ENCODE data around the gene SPDEF.

DNA sequence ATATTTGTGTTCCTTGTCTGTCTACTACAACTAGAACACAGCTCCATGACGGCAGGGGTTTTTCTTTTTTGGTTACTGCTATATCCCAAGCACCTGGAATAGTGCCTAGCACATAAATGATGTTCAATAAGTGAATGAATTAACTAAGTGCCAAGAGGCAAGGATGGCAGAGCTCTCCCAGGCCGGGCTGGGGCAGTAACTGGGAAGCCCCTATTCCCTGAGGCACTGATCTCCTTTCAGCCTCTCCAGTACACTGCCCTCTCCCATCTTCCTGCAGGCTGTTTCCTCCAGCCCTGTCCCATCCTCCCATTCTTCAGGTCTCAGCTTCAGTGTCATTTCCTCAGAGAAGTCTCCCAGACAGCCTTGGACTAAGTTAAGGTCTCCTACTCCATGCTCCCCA, 29.0 kb upstream of the SPDEF start:
- TF ChIP-seq, protein P1, sequence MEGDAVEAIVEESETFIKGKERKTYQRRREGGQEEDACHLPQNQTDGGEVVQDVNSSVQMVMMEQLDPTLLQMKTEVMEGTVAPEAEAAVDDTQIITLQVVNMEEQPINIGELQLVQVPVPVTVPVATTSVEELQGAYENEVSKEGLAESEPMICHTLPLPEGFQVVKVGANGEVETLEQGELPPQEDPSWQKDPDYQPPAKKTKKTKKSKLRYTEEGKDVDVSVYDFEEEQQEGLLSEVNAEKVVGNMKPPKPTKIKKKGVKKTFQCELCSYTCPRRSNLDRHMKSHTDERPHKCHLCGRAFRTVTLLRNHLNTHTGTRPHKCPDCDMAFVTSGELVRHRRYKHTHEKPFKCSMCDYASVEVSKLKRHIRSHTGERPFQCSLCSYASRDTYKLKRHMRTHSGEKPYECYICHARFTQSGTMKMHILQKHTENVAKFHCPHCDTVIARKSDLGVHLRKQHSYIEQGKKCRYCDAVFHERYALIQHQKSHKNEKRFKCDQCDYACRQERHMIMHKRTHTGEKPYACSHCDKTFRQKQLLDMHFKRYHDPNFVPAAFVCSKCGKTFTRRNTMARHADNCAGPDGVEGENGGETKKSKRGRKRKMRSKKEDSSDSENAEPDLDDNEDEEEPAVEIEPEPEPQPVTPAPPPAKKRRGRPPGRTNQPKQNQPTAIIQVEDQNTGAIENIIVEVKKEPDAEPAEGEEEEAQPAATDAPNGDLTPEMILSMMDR (IDR thresholded peaks at IDR 0.05 in 4 of 5, conservative IDR thresholded peaks at IDR 0.05 in 1 of 5), result no peak
- no peak for TF ChIP-seq POLR2A (IDR thresholded peaks at IDR 0.05)

Data from gastrocnemius medialis (tissue), 4 donors.